Measurements from ENCODE around the gene AFF2. TPM values are rescaled to one million over a fixed set of nuclear protein-coding genes. Genes with fewer than 3 reads are reported as not detected.

Gene AFF2
- total and polyA plus RNA-seq, 11 donors, result under 0.01 to 0.83 (median 0.07) TPM

DNA sequence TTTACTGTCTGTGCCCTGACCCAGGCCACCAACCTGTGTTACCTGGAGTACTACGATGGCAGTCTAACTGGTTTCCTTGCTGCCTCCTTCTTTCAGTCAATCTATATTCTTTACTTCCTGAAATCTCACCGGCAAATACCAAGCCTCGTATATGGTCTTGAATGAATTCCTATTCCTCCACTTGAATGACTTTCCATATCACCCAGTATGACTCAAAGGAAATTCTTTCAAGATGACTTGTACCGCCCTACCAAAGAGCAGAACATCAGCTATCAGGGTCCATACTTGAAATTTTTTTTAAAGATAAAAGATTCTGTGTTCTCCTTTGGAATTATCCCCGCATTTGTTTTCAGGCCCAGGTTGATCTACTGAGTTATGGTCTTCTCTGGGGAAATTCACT, 378.0 kb downstream of the AFF2 start:
- Histone ChIP-seq H3K27ac (no peak overlapping the region), H3K4me1 (no peaks in the 10 kb centered on the region), H3K4me3 (no peak overlapping the region), H3K36me3 (no peaks in the 10 kb centered on the region), H3K9me3 (no peaks in the 10 kb centered on the region), H3K27me3 (peaks cover 0 to 6% (median 0%) of the 10 kb centered on the region in 9 donors)
- intact Hi-C loops (cut with DNase I), result no loop called here
- WGBS, 4 donors, result 52 to 77% (median 60%) methylated on average over 5 of the region's 5 CpGs
- DNase-seq, result no peak
- no peak for ATAC-seq
- no peak for TF ChIP-seq CTCF (IDR thresholded peaks at IDR 0.05)
- no peak for TF ChIP-seq POLR2A (IDR thresholded peaks at IDR 0.05)

GRCh38 chrX:148885203-148885602, 384.8 kb downstream of the AFF2 start:
- Histone ChIP-seq H3K27me3 (no peaks in the 10 kb centered on the region), H3K4me3 (no peak overlapping the region), H3K36me3 (no peaks in the 10 kb centered on the region), H3K4me1 (no peaks in the 10 kb centered on the region), H3K27ac (no peak overlapping the region), H3K9me3 (no peaks in the 10 kb centered on the region)
- DNase-seq (no peak), ATAC-seq (no peak)
- 53 to 80% (median 71%) methylated on average over 3 of the region's 3 CpGs for WGBS, 4 donors
- intact Hi-C loops (cut with DNase I), result no loop called here
- TF ChIP-seq CTCF (IDR thresholded peaks at IDR 0.05) (no peak), POLR2A (IDR thresholded peaks at IDR 0.05) (no peak)

DNA sequence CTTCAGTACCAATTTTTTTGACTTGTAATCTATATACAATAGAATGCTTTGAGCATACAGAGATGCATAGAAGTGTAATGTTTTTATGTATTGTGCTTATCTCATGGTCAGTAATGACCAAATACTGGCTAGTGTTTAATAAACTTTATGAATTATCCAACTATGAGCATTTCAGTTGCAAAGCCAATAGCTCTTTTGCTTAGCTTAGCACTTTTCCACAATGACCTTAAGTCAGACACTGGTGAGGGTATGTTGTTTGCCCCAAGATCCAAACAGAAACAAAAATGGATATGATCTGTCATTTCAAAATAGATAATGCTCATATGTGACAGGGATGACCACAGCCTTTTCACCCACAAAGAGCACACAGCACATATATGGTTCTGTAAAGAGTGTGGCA, 393.0 kb downstream of the AFF2 start:
- ATAC-seq, result no peak
- Histone ChIP-seq H3K4me3 (no peak overlapping the region), H3K27me3 (no peaks in the 10 kb centered on the region), H3K36me3 (no peaks in the 10 kb centered on the region), H3K9me3 (no peaks in the 10 kb centered on the region), H3K27ac (no peak overlapping the region), H3K4me1 (no peaks in the 10 kb centered on the region)
- no peak for DNase-seq
- TF ChIP-seq CTCF (IDR thresholded peaks at IDR 0.05) (no peak), POLR2A (IDR thresholded peaks at IDR 0.05) (no peak)
- intact Hi-C loops (cut with DNase I), result no loop called here

DNA sequence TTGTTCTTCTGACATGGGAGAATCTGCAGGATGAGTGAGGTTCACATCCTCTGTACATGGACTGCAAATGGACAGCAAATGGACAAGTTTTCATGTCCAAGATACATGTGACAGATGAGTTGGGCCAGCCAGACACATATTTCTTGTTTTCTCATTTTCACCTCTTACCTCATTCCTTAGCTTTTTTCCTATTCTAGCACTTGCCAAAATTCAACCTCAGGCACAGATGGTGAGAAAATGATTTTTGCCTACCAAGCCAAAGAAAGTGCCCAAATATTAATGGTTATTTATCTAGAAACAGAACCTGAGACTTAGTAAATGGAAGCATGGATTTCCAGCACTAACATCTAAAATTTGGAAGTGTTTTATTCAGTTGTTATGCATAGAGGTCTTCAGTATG, 402.2 kb downstream of the AFF2 start:
- Histone ChIP-seq H3K9me3 (no peaks in the 10 kb centered on the region), H3K27ac (no peak overlapping the region), H3K4me1 (no peaks in the 10 kb centered on the region), H3K4me3 (no peak overlapping the region), H3K27me3 (peaks cover 0 to 3% (median 0%) of the 10 kb centered on the region in 9 donors), H3K36me3 (no peaks in the 10 kb centered on the region)
- intact Hi-C loops (cut with DNase I), result no loop called here
- ATAC-seq (no peak), DNase-seq (no peak)
- TF ChIP-seq CTCF (IDR thresholded peaks at IDR 0.05), result no peak
- no peak for TF ChIP-seq POLR2A (IDR thresholded peaks at IDR 0.05)
